Type B pancreatic cell (in vitro differentiated cells): Measurements from ENCODE around the gene ADCY7. TPM values are rescaled to one million over a fixed set of nuclear protein-coding genes. Genes with fewer than 3 reads are reported as not detected.

Source experiments
- DNase-seq: peaks from one replicate; pipeline ENCODE4 v3.0.0; 2021; ENCODE audit warnings: mixed read lengths; ENCODE audit not compliant: unreplicated experiment; ENCODE audit errors: extremely low spot score
- H3K27ac Mint-ChIP-seq: 2 replicates; pipeline ENCODE4 v1.8.0; 2021; ENCODE audit warnings: mild to moderate bottlenecking, mixed read lengths
- H3K27me3 Mint-ChIP-seq: 2 replicates; pipeline ENCODE4 v1.8.0; 2021; ENCODE audit warnings: mixed read lengths
- H3K36me3 Mint-ChIP-seq: 2 replicates; pipeline ENCODE4 v1.8.0; 2021; ENCODE audit warnings: mixed read lengths
- H3K4me1 Mint-ChIP-seq: one replicate; pipeline ENCODE4 v1.8.0; 2021; ENCODE audit warnings: mixed read lengths; ENCODE audit not compliant: unreplicated experiment
- H3K4me3 Mint-ChIP-seq: 2 replicates; pipeline ENCODE4 v1.8.0; 2021; ENCODE audit warnings: mild to moderate bottlenecking, mixed read lengths
- H3K9me3 Mint-ChIP-seq: 2 replicates; pipeline ENCODE4 v1.8.0; 2021; ENCODE audit warnings: mixed read lengths
- total RNA-seq: library from RNA; stranded (reverse); gene quantifications from 2 replicates; pipeline ENCODE4 v1.2.1, GENCODE V29; 2021; ENCODE audit warnings: low replicate concordance
- TF ChIP-seq, protein P1 (sequence below): fragments of 200-600 bp; sonication (generic); conservative IDR thresholded peaks from 2 replicates; pipeline ENCODE4 v1.5.0; 2021; ENCODE audit warnings: antibody characterized with exemption, mild to moderate bottlenecking

Gene ADCY7
- total RNA-seq, 1 donor from 2014 or later, result 16.8 TPM

DNA sequence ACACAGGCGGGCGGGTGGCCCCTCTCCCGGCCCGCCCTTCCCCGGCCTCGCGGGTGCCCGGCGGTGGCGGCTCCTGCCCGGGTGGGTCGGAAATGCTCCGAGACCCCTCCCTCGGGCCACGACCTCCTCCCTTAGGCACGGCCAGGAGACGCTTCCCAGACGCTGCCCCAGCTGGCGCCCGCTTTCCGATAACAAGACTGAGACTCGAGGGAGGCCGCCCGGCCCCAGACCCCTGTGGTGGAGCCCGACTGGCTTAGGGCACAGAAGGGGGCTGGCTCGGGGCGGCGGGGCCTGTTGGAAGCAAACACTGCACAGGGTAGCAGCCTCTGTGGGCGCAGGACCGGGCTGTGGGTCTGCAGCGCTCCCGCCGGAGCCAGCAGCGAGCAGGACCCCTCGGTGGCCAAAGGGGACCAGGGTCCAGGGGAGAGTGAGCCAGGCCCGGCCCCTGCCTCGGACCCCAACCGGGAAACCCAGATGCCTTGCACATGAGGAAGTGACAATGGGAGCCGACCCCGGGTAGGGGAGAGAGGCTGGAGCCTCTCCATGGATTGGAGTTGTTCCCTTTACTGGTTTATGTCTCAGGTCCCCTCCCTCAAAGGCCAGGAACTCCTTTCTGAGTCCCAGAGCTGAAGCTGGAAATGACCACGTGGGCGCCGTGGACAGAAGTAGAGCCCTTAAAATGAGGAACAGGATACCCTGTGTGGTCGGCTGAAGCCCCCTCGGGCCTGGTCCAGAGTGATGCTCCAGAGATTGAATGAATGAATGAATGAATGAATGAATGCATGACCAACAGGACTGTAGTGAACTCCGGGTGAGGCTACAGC, 19.8 kb upstream of the ADCY7 start:
- no peaks in the 10 kb centered on the region for H3K9me3 Mint-ChIP-seq
- no peaks in the 10 kb centered on the region for H3K27me3 Mint-ChIP-seq
- DNase-seq, result no peak
- TF ChIP-seq, protein P1, sequence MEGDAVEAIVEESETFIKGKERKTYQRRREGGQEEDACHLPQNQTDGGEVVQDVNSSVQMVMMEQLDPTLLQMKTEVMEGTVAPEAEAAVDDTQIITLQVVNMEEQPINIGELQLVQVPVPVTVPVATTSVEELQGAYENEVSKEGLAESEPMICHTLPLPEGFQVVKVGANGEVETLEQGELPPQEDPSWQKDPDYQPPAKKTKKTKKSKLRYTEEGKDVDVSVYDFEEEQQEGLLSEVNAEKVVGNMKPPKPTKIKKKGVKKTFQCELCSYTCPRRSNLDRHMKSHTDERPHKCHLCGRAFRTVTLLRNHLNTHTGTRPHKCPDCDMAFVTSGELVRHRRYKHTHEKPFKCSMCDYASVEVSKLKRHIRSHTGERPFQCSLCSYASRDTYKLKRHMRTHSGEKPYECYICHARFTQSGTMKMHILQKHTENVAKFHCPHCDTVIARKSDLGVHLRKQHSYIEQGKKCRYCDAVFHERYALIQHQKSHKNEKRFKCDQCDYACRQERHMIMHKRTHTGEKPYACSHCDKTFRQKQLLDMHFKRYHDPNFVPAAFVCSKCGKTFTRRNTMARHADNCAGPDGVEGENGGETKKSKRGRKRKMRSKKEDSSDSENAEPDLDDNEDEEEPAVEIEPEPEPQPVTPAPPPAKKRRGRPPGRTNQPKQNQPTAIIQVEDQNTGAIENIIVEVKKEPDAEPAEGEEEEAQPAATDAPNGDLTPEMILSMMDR, result no peak
- H3K27ac Mint-ChIP-seq, result peak overlapping the region; percentile 66
- H3K4me1 Mint-ChIP-seq, result peaks cover 11% of the 10 kb centered on the region
- peak overlapping the region; percentile 83 for H3K4me3 Mint-ChIP-seq
- H3K36me3 Mint-ChIP-seq, result no peaks in the 10 kb centered on the region

DNA sequence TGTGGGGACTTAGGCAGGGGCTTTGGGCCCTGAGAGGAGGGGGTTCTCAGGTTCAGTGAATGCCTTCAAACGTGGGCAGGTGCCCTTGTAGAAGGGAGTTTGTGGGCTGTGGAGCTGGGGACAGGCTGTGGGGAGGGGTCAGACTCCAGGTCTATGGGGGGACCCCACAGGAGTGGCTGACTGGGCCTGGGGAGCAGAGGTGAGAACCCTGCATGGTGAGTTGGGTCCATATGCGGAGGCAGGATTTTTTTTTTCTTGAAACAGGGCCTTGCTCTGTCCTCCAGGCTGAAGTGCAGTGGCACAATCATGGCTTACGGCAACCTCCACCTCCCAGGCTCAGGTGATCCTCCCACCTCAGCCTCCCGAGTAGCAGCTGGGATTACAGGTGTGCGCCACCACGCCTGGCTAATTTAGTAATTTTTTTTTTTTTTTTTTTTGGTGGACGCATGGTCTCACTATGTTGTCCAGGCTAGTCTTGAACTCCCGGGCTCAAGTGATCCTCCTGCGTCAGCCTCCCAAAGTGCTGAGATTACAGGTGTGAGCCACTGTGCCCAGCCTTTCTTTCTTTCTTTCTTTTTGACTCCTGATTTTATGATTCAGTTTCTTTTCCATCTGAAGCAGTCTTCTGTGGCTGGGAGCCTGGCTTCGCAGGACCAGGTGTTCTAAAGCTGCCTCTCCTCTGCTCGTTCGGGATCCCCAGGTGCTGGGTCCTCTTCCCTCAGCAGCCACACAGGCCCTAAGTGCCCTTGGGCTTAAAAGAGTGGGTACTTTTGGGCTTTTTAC, 19.0 kb upstream of the ADCY7 start:
- Mint-ChIP-seq H3K27me3 (no peaks in the 10 kb centered on the region), H3K36me3 (no peaks in the 10 kb centered on the region), H3K9me3 (no peaks in the 10 kb centered on the region), H3K27ac (peak overlapping the region; percentile 66), H3K4me3 (peak overlapping the region; percentile 83), H3K4me1 (peaks cover 11% of the 10 kb centered on the region)
- DNase-seq, result no peak
- TF ChIP-seq, protein P1, result no peak

DNA sequence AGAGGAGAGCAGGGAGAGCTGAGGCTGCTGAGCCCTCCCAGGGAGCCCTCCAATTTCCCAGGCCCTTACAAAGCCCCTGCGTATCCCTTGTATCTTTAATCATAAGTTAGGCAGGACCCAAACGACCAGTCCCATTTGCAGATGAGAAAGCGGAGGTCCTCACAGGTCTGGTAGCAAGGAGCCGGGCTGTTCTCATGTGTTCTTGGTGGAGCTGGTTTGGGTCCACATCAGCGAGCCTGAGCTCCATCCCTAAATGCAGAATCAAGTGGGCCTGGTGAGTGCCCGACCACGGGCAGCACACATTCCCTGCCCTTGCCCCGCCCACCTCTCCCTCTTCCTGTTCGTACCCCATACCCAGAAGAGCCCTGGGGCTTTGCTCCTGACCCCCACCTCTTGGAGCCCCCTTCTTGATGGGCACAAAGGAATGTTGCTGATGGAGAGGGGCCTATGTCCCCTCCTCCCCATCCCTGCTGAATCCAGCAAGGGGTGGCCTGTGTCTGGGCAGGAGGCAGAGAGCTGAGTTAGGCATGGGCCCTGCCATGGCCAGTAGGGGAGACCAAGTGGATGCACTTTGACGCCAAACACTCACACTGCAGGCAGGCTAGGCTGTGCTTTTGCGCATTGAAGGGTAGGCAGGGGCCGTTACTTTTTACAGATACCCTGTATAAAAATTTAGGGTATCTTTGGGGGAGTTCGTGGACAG, 18.3 kb upstream of the ADCY7 start:
- H3K36me3 Mint-ChIP-seq, result no peaks in the 10 kb centered on the region
- H3K4me1 Mint-ChIP-seq, result peaks cover 11% of the 10 kb centered on the region
- H3K27ac Mint-ChIP-seq, result no peak overlapping the region
- peak overlapping the region; percentile 61 for H3K4me3 Mint-ChIP-seq
- no peaks in the 10 kb centered on the region for H3K9me3 Mint-ChIP-seq
- no peaks in the 10 kb centered on the region for H3K27me3 Mint-ChIP-seq
- TF ChIP-seq, protein P1, result no peak
- no peak for DNase-seq

DNA sequence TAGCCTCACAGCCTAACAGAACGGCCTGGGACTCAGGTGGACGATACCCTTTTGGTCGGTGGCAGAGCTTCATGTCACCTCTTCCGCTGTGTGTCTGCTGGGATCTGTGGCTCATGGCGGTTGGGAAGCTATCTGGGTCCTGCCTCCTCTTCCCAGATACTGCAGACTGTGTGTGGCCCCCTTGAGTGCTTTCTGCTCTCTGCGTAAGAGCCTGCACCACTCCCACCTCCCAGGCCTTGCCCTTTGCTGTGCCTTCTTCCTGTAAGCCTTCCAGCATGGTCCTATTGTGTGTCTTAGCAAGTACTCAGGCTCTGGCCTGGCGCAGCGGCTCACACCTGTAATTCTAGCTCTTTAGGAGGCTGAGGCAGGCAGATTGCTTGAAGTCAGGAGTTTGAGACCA, 17.5 kb upstream of the ADCY7 start:
- no peaks in the 10 kb centered on the region for H3K27me3 Mint-ChIP-seq
- no peak for DNase-seq
- H3K4me3 Mint-ChIP-seq, result peak overlapping the region; percentile 67
- H3K4me1 Mint-ChIP-seq, result peaks cover 13% of the 10 kb centered on the region
- H3K9me3 Mint-ChIP-seq, result no peaks in the 10 kb centered on the region
- TF ChIP-seq, protein P1, result no peak
- no peaks in the 10 kb centered on the region for H3K36me3 Mint-ChIP-seq
- no peak overlapping the region for H3K27ac Mint-ChIP-seq

DNA sequence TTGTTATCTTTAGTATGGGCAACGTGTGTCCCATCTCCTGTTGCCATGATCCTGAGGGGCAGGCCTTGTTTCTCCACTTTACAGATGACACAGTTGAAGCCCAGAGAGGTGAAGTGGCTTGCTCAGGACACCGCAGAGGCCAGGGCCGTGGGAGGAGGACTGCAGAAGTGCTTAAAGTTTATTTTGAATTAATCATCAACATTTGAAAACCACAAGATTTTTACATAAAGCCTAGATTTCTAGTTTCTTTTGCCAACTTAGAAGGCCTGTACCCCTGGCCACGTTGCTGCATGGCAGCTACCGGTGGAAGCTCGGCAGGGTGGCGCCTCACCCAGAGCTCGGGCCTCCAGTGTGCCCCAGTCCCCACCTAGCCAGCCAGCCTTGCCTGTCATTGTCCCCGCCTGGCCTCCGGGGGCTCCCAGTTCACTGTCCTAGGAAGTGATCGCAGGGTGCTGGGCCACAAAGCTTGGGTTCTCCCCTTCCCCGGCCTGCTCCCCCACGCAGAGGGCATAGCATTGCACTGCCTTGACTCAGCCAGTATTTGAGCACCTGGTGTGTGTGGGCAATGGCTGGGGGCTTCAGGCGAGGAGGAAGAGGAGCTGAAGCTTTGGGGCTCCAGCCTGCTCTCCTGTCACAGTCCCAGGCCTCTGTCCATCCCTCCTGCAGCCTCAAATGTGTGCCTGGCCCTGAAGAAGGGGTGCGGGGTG, 14.8 kb upstream of the ADCY7 start:
- Mint-ChIP-seq H3K27ac (no peak overlapping the region), H3K4me1 (peaks cover 11% of the 10 kb centered on the region), H3K27me3 (no peaks in the 10 kb centered on the region), H3K36me3 (no peaks in the 10 kb centered on the region), H3K4me3 (no peak overlapping the region), H3K9me3 (no peaks in the 10 kb centered on the region)
- DNase-seq, result no peak
- TF ChIP-seq, protein P1, result no peak
